ENCODE measurements around the gene MTLN. TPM values are rescaled to one million over a fixed set of nuclear protein-coding genes. Genes with fewer than 3 reads are reported as not detected.

MTLN gene
- total and polyA plus RNA-seq, 4 donors: 29.4 to 322 (median 103) TPM

DNA sequence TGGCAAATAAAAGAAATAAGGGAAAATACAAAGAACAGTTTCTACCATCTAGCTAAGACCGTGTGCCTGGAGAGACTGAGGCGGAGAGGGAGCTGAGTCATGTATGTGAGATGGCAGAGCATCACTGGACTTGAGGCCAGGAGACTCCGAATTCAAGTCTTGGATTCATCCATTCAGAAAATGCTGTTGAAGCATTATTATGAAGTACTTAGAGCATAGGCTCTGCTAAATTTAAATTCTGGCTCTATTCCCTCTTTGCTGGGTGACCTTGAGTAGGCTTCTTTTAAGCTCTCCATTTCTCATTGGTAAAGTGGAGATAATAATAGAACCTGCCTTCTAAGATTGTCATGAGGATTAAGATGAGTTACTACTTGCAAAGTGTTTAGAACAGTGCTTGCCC is 42.2 kb downstream of the MTLN start:
- DNase-seq (no peak), ATAC-seq (ENCODE audit: insufficient read depth, low FRiP score) (no peak)
- WGBS, 2 donors: 95 to 96% methylated on average over 3 of the region's 3 CpGs
- Histone ChIP-seq H3K27me3 (ENCODE audit: control insufficient read depth in 3 of 3, insufficient read depth in 3 of 3, low read length in 2 of 3) (no peaks in the 10 kb centered on the region), H3K4me1 (ENCODE audit: control insufficient read depth in 5 of 5, insufficient read depth in 5 of 5, low read length in 5 of 5) (peaks cover 0 to 9% (median 0%) of the 10 kb centered on the region in 5 donors), H3K9me3 (ENCODE audit: control insufficient read depth in 4 of 4, insufficient read depth in 3 of 4, low read length in 3 of 4) (no peaks in the 10 kb centered on the region), H3K36me3 (ENCODE audit: control insufficient read depth in 4 of 4, insufficient read depth in 4 of 4, low read length in 4 of 4) (peaks cover 0 to 4% (median 0%) of the 10 kb centered on the region in 4 donors), H3K4me3 (no peak overlapping the region), H3K27ac (ENCODE audit: low read depth in 1 of 2, low read length in 1 of 2) (no peak overlapping the region), H3K9ac (ENCODE audit: insufficient read depth in 1 of 2, low read length in 2 of 2) (no peak overlapping the region)
- TF ChIP-seq, protein P1, sequence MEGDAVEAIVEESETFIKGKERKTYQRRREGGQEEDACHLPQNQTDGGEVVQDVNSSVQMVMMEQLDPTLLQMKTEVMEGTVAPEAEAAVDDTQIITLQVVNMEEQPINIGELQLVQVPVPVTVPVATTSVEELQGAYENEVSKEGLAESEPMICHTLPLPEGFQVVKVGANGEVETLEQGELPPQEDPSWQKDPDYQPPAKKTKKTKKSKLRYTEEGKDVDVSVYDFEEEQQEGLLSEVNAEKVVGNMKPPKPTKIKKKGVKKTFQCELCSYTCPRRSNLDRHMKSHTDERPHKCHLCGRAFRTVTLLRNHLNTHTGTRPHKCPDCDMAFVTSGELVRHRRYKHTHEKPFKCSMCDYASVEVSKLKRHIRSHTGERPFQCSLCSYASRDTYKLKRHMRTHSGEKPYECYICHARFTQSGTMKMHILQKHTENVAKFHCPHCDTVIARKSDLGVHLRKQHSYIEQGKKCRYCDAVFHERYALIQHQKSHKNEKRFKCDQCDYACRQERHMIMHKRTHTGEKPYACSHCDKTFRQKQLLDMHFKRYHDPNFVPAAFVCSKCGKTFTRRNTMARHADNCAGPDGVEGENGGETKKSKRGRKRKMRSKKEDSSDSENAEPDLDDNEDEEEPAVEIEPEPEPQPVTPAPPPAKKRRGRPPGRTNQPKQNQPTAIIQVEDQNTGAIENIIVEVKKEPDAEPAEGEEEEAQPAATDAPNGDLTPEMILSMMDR (IDR thresholded peaks at IDR 0.05; ENCODE audit: control extremely low read depth, extremely low read depth): no peak

DNA sequence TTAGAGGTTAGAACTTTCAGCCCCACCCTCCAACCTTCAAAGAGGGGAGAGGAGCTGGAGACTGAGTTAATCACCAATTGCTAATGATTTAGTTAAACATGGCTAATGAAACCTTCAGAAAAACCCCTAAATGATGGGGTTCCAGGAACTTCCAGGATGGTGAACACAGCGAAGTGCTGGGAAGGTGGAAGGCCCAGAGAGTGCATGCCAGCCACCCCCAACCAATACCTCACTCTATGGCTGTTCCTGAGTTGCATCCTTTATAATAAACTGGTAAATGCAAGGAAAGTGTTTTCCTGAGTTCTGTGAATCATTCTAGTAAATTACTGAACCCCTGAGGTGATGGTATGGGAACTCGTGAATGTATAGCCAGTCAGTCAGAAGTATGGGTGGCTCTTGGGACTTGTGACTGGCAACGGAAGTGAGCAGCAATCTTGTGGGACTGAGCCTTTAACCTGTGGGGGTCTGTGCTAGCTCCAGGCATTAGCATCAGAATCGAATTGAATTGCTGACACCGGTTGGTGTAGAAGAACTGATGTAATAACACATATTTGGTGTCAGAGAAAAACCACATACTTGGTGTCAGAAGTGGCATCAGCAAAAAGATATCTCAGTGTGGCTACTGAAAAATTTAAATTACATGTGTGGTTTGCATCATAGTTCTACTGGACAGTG is 44.9 kb downstream of the MTLN start:
- H3K27me3 ChIP-seq (ENCODE audit: control insufficient read depth in 3 of 3, insufficient read depth in 3 of 3, low read length in 2 of 3): no peaks in the 10 kb centered on the region
- no peak overlapping the region for H3K27ac ChIP-seq (ENCODE audit: low read depth in 1 of 2, low read length in 1 of 2)
- TF ChIP-seq, protein P1 (IDR thresholded peaks at IDR 0.05; ENCODE audit: control extremely low read depth, extremely low read depth): no peak
- ATAC-seq (ENCODE audit: insufficient read depth, low FRiP score) (no peak), DNase-seq (no peak)
- H3K9ac ChIP-seq (ENCODE audit: insufficient read depth in 1 of 2, low read length in 2 of 2): no peak overlapping the region
- peaks cover 0 to 9% (median 0%) of the 10 kb centered on the region in 5 donors for H3K4me1 ChIP-seq (ENCODE audit: control insufficient read depth in 5 of 5, insufficient read depth in 5 of 5, low read length in 5 of 5)
- peaks cover 0 to 7% (median 0%) of the 10 kb centered on the region in 4 donors for H3K36me3 ChIP-seq (ENCODE audit: control insufficient read depth in 4 of 4, insufficient read depth in 4 of 4, low read length in 4 of 4)
- no peaks in the 10 kb centered on the region for H3K9me3 ChIP-seq (ENCODE audit: control insufficient read depth in 4 of 4, insufficient read depth in 3 of 4, low read length in 3 of 4)
- 82 to 88% methylated on average over 5 of the region's 5 CpGs for WGBS, 2 donors
- H3K4me3 ChIP-seq: no peak overlapping the region

DNA sequence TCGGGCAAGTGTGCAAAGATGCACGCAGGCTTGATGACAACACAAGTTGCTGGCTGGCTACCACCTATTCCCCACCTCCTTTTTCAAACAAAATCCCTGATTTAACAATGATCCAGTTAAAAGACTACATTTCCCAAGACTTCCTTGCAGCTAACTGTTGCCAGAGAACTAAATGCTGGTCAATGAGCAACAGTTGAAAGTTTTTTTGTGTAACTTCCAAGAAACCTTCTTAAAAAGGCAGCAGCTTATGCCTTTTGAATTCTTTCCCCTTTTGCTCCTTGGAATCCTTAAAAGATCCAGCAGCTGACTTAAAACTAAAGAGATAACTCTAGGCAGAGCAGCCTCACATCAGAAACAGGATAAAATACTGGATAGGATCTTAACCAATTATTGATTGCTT is 46.1 kb downstream of the MTLN start:
- WGBS, 2 donors: 91 to 97% methylated on average over 2 of the region's 2 CpGs
- H3K36me3 ChIP-seq (ENCODE audit: control insufficient read depth in 4 of 4, insufficient read depth in 4 of 4, low read length in 4 of 4): peaks cover 0 to 7% (median 0%) of the 10 kb centered on the region in 4 donors
- ATAC-seq (ENCODE audit: insufficient read depth, low FRiP score) (no peak), DNase-seq (peak in 2 of 3 donors; percentile 11 to 17)
- H3K4me1 ChIP-seq (ENCODE audit: control insufficient read depth in 5 of 5, insufficient read depth in 5 of 5, low read length in 5 of 5): peaks cover 0 to 9% (median 0%) of the 10 kb centered on the region in 5 donors
- no peaks in the 10 kb centered on the region for H3K9me3 ChIP-seq (ENCODE audit: control insufficient read depth in 4 of 4, insufficient read depth in 3 of 4, low read length in 3 of 4)
- H3K27me3 ChIP-seq (ENCODE audit: control insufficient read depth in 3 of 3, insufficient read depth in 3 of 3, low read length in 2 of 3): no peaks in the 10 kb centered on the region
- no peak overlapping the region for H3K27ac ChIP-seq (ENCODE audit: low read depth in 1 of 2, low read length in 1 of 2)
- no peak overlapping the region for H3K9ac ChIP-seq (ENCODE audit: insufficient read depth in 1 of 2, low read length in 2 of 2)
- H3K4me3 ChIP-seq: no peak overlapping the region
- TF ChIP-seq, protein P1 (IDR thresholded peaks at IDR 0.05; ENCODE audit: control extremely low read depth, extremely low read depth): no peak

Other genes with a start within 250 kb of the MTLN start
- gene MALL, start 96.7 kb downstream of the MTLN start, total RNA-seq: 100 to 1,000 TPM; 121 to 123 TPM
- gene MALL, start 96.7 kb downstream of the MTLN start, polyA plus RNA-seq: 10 to 100 TPM; 41.5 to 97.7 TPM
- gene NPHP1, start 7.5 kb downstream of the MTLN start, total RNA-seq: 10 to 100 TPM; 15.1 to 17.1 TPM
- 1 to 10 TPM; 6.0 to 8.2 TPM for gene NPHP1, start 7.5 kb downstream of the MTLN start, polyA plus RNA-seq